Activated CD8-positive, alpha-beta memory T cell treated with anti-CD3 and anti-CD28 coated beads, Interleukin-2, amount 10 ng/mL, durations not matched to agents 7 days and 5 days (primary cell): ENCODE data around the gene PLB1. TPM values are rescaled to one million over a fixed set of nuclear protein-coding genes. Genes with fewer than 3 reads are reported as not detected.

Experiments
- ATAC-seq: fragments of 150-1000 bp; cut with Tn5 transposase; one replicate; pipeline ENCODE4 v1.10.0; 2021; ENCODE audit warnings: moderate library complexity
- CTCF ChIA-PET: fragments of 350-600 bp; sonication (Branson Sonifier 250); formaldehyde crosslinking; loops from one replicate; lab custom pipeline; 2021; ENCODE audit warnings: antibody characterized with exemption; lab: Charles Lee
- DNase-seq: peaks from one replicate; pipeline ENCODE4 v3.0.0-alpha.2; 2020
- H3K27ac Mint-ChIP-seq: one replicate; pipeline ENCODE4 v1.8.0; 2021; ENCODE audit warnings: mild to moderate bottlenecking, mixed read lengths
- H3K27me3 Mint-ChIP-seq: one replicate; pipeline ENCODE4 v1.8.0; 2021; ENCODE audit warnings: mixed read lengths
- H3K36me3 Mint-ChIP-seq: one replicate; pipeline ENCODE4 v1.8.0; 2021; ENCODE audit warnings: mild to moderate bottlenecking, mixed read lengths
- H3K4me1 Mint-ChIP-seq: one replicate; pipeline ENCODE4 v1.8.0; 2021; ENCODE audit warnings: mixed read lengths
- H3K4me3 Mint-ChIP-seq: one replicate; pipeline ENCODE4 v1.8.0; 2021; ENCODE audit warnings: mild to moderate bottlenecking, moderate library complexity, mixed read lengths
- H3K9me3 Mint-ChIP-seq: one replicate; pipeline ENCODE4 v1.8.0; 2022; ENCODE audit warnings: low read depth, mixed read lengths
- total RNA-seq, 2 experiments: library from RNA; stranded (reverse); gene quantifications; one replicate each; pipeline ENCODE4 v1.2.3, GENCODE V29; 2021

PLB1 gene
- total RNA-seq, 2 experiments from 2014 or later = 0.67 to 1.2 TPM

- Mint-ChIP-seq H3K27me3 (no peaks in the 10 kb centered on the region), H3K4me3 (no peak overlapping the region), H3K4me1 (peaks cover 8% of the 10 kb centered on the region), H3K9me3 (no peaks in the 10 kb centered on the region), H3K27ac (no peak overlapping the region), H3K36me3 (no peaks in the 10 kb centered on the region)
- ATAC-seq = no peak
- CTCF ChIA-PET = interaction anchor here (1.0 kb wide), 1 partner anchor 48 kb away, joined by 4 read pairs; no protein-coding TSS in a partner anchor
- no peak for DNase-seq
These were observed 147.5 kb downstream of the PLB1 start for GRCh38 chr2:28643327-28643726.

- Mint-ChIP-seq H3K27ac (no peak overlapping the region), H3K4me3 (no peak overlapping the region), H3K36me3 (no peaks in the 10 kb centered on the region), H3K9me3 (no peaks in the 10 kb centered on the region), H3K27me3 (no peaks in the 10 kb centered on the region), H3K4me1 (peaks cover 10% of the 10 kb centered on the region)
- CTCF ChIA-PET = no interaction called here
- no peak for ATAC-seq
- no peak for DNase-seq
These were observed 148.1 kb downstream of the PLB1 start for GRCh38 chr2:28643911-28644334.

GRCh38 chr2:28644760-28645159 is 148.9 kb downstream of the PLB1 start:
- CTCF ChIA-PET = no interaction called here

GRCh38 chr2:28645553-28645952 is 149.7 kb downstream of the PLB1 start:
- Mint-ChIP-seq H3K9me3 (no peaks in the 10 kb centered on the region), H3K27ac (no peak overlapping the region), H3K4me1 (peaks cover 18% of the 10 kb centered on the region), H3K4me3 (no peak overlapping the region), H3K36me3 (no peaks in the 10 kb centered on the region), H3K27me3 (no peaks in the 10 kb centered on the region)
- CTCF ChIA-PET = no interaction called here
- DNase-seq (no peak), ATAC-seq (no peak)

More at GRCh38 chr2:28644760-28645159, 148.9 kb downstream of the PLB1 start:
- H3K9me3 Mint-ChIP-seq = no peaks in the 10 kb centered on the region
- no peaks in the 10 kb centered on the region for H3K27me3 Mint-ChIP-seq
- DNase-seq (no peak), ATAC-seq (no peak)
- peaks cover 14% of the 10 kb centered on the region for H3K4me1 Mint-ChIP-seq
- H3K4me3 Mint-ChIP-seq = no peak overlapping the region
- H3K36me3 Mint-ChIP-seq = no peaks in the 10 kb centered on the region
- H3K27ac Mint-ChIP-seq = no peak overlapping the region

DNA sequence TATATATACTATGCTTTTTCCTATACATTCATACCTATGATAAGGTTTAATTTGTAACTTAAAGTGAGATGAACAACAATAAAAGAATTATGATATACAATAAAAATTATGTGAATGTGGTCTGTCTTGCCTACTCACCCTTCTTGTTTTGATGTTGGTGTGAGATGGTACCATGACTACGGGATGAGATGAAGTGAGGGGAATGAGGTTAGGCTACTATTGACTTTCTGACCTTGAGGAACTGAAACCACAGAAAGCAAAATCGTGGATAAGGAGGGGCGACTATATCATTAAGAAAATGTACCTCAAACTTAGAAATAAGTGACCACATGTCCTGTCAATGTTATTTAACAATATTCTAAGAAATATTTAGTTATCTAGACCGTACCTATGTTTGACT is 151.8 kb downstream of the PLB1 start:
- H3K27ac Mint-ChIP-seq = no peak overlapping the region
- CTCF ChIA-PET = no interaction called here
- H3K4me3 Mint-ChIP-seq = no peak overlapping the region
- DNase-seq (no peak), ATAC-seq (no peak)
- peaks cover 20% of the 10 kb centered on the region for H3K4me1 Mint-ChIP-seq
- no peaks in the 10 kb centered on the region for H3K9me3 Mint-ChIP-seq
- no peaks in the 10 kb centered on the region for H3K27me3 Mint-ChIP-seq
- no peaks in the 10 kb centered on the region for H3K36me3 Mint-ChIP-seq

- H3K27me3 Mint-ChIP-seq = no peaks in the 10 kb centered on the region
- no peak overlapping the region for H3K27ac Mint-ChIP-seq
- H3K9me3 Mint-ChIP-seq = no peaks in the 10 kb centered on the region
- CTCF ChIA-PET = no interaction called here
- ATAC-seq = no peak
- DNase-seq = no peak
- peaks cover 20% of the 10 kb centered on the region for H3K4me1 Mint-ChIP-seq
- no peaks in the 10 kb centered on the region for H3K36me3 Mint-ChIP-seq
- H3K4me3 Mint-ChIP-seq = no peak overlapping the region
These were observed 152.3 kb downstream of the PLB1 start for GRCh38 chr2:28648147-28648546.

DNA sequence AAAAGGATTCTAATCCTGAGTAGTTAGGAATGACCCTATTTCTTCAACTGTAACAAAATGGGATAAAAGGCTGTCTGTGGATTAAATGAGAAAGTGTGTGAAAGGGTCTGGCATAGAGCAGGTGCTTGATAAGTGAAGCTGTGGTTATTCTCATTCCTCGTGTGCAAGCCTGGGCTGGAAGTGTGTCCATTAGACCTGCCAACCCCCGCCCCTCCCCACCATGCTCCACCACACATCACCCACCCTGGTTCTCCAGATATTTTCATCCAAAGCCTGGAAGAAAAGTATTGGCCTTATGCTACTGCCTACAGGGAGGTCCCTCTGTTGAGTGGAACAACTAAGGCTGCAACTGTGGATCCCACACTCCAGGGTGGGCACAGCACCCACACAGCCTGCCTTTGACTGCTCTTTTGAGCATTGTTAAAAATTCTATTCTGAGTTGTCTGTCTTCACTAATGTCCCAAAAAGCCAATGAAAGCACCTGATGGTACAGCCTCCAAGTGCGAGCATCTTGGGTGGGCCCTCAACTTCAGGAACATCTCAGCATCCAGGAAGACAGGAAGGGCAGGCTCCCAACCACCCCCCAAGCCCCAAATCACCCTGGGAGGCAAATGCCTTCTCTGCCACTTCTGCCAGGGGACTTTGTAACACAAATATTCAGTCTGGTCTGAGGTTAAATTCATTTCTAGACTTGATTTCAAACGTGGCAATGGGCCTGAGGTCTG is 153.0 kb downstream of the PLB1 start:
- CTCF ChIA-PET = no interaction called here
- no peaks in the 10 kb centered on the region for H3K27me3 Mint-ChIP-seq

DNA sequence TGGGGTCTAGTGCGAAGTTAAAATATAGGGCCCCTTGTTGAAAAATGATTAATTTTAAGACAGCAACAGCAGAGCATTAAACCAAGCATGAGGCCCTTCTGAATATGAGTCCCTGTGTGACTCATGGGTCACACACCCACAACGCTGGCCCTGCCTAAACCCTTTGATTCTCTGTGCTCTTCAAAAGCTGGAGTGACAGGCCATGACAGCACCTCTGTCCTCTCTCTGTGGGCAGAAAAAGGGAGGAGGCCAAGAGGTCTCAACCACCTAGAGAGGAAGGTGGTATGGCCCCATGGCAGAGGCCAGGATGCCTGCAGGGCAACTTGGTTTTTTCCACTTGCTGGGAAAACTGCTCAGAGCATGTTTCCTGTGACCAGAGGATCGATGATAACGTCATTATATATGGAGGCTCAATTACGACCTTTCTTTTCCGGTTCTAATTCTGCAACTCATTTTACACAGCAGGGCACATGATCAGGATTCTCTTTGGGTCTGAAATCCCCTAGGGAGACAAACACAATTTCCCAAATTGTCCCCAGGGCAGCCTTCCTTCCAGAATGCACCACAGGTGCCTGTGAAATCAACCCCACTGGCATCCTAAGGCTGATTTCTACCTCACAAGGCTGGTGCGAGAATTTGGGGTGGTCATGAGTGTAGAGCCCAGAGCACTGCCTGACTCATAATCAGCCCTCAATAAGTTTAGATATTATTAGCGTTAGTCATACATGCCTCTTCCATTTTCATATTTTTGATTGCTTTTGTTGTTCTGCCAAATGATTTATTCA is 153.8 kb downstream of the PLB1 start:
- Mint-ChIP-seq H3K4me1 (peaks cover 20% of the 10 kb centered on the region), H3K9me3 (no peaks in the 10 kb centered on the region), H3K27me3 (no peaks in the 10 kb centered on the region), H3K27ac (peak overlapping the region; percentile 72), H3K4me3 (no peak overlapping the region), H3K36me3 (no peaks in the 10 kb centered on the region)
- DNase-seq (peak; percentile 60), ATAC-seq (peak; percentile 87)
- CTCF ChIA-PET = no interaction called here

More for the DNA sequence above, 153.0 kb downstream of the PLB1 start:
- H3K27ac Mint-ChIP-seq = peak overlapping the region; percentile 72
- H3K4me3 Mint-ChIP-seq = no peak overlapping the region
- DNase-seq (no peak), ATAC-seq (no peak)
- H3K4me1 Mint-ChIP-seq = peaks cover 20% of the 10 kb centered on the region
- no peaks in the 10 kb centered on the region for H3K9me3 Mint-ChIP-seq
- no peaks in the 10 kb centered on the region for H3K36me3 Mint-ChIP-seq

GRCh38 chr2:28650266-28650584 is 154.4 kb downstream of the PLB1 start:
- Mint-ChIP-seq H3K4me3 (no peak overlapping the region), H3K27me3 (no peaks in the 10 kb centered on the region), H3K4me1 (peaks cover 20% of the 10 kb centered on the region), H3K9me3 (no peaks in the 10 kb centered on the region), H3K36me3 (no peaks in the 10 kb centered on the region), H3K27ac (no peak overlapping the region)
- CTCF ChIA-PET = no interaction called here
- ATAC-seq = no peak
- DNase-seq = no peak

GRCh38 chr2:28652217-28652616 is 156.4 kb downstream of the PLB1 start:
- H3K4me1 Mint-ChIP-seq = peaks cover 29% of the 10 kb centered on the region
- no peak overlapping the region for H3K4me3 Mint-ChIP-seq

DNA sequence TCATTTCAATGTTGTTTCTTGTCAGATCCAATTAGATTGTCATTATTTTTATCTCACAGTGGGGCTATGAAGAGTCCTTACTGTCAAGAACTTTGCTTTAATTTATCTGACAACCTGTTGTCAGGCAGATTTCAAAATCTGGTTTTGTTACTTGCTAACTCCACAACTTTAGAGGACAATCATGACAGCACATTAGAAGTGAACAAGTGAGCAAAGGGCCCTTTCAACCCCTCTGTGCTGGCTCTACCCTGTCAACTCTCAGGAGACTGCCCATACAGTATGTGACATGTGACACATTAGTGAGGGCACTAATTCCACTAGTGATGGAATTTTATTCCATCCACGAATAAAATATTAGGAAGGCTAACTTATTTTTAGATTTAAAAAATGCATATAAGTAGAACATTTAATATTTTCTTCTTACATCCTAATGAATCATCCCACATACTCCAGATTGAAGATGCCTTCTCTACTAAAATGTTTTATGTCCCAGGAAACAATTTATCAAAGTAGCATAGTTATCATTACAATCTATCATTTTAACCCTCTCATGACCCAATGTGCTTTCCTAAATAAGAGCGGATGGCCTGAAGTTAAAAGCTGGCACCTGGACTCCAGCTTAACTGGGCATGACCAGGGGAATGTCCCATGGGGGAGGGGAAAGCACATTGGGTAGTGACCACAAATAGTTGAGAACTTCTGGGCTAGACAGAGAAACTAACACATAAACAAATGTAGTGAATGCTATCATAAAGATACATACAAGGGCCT is 158.2 kb downstream of the PLB1 start:
- Mint-ChIP-seq H3K9me3 (no peaks in the 10 kb centered on the region), H3K4me1 (peaks cover 28% of the 10 kb centered on the region), H3K4me3 (no peak overlapping the region), H3K27me3 (no peaks in the 10 kb centered on the region), H3K27ac (no peak overlapping the region), H3K36me3 (no peaks in the 10 kb centered on the region)
- DNase-seq (no peak), ATAC-seq (no peak)
- CTCF ChIA-PET = interaction anchor here (0.5 kb wide), 1 partner anchor 990 kb away, joined by 3 read pairs; no protein-coding TSS in a partner anchor

More at GRCh38 chr2:28652217-28652616, 156.4 kb downstream of the PLB1 start:
- DNase-seq = no peak
- no peak overlapping the region for H3K27ac Mint-ChIP-seq
- CTCF ChIA-PET = no interaction called here
- no peak for ATAC-seq
- H3K9me3 Mint-ChIP-seq = no peaks in the 10 kb centered on the region
- no peaks in the 10 kb centered on the region for H3K36me3 Mint-ChIP-seq
- H3K27me3 Mint-ChIP-seq = no peaks in the 10 kb centered on the region

DNA sequence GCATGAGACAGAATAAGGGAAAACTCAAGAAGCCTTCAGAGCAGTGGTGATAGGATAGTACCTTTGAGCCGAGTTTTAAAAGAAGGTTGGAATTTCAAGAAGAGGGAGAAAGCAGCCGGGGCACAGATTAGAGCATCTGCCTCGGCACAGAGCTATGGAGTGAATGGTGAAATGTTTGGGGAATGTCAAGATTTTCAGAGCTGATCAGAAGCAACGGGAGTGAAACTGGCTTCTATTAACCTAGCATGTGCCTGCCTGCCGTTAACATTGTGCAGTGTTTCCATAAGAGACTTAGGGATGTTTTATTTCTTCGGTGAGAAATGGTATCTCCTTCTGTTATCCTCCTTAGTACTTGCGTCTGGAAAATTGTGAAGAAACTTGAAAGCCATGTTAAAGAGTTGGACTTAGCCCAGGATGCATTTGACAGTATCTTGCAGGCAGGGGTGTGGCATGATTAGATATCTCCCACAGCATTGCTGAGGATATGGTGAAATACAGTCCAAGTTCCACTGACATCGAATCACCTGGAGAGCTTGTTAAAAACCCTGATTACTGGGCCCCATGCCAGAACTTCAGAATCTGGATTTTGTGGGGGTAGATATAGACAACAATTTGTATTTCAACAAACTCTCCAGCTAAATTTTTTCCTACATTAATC is 158.9 kb downstream of the PLB1 start:
- Mint-ChIP-seq H3K27ac (no peak overlapping the region), H3K4me3 (no peak overlapping the region), H3K9me3 (no peaks in the 10 kb centered on the region), H3K4me1 (peaks cover 21% of the 10 kb centered on the region), H3K36me3 (peaks cover 2% of the 10 kb centered on the region), H3K27me3 (no peaks in the 10 kb centered on the region)
- DNase-seq (no peak), ATAC-seq (no peak)
- CTCF ChIA-PET = interaction anchor here (0.5 kb wide), 1 partner anchor 989 kb away, joined by 3 read pairs; no protein-coding TSS in a partner anchor
